Stimulated activated CD4-positive, alpha-beta T cell treated with anti-CD3 and anti-CD28 coated beads, Interleukin-2, amount 100 ng/mL, for 4 hours (primary cell): ENCODE results near the gene PCDHGB5.

Experiments
- DNase-seq: peaks from one replicate; pipeline ENCODE4 v3.0.0-alpha.2; 2020; ENCODE audit warnings: low read depth

Gene PCDHGB5

DNA sequence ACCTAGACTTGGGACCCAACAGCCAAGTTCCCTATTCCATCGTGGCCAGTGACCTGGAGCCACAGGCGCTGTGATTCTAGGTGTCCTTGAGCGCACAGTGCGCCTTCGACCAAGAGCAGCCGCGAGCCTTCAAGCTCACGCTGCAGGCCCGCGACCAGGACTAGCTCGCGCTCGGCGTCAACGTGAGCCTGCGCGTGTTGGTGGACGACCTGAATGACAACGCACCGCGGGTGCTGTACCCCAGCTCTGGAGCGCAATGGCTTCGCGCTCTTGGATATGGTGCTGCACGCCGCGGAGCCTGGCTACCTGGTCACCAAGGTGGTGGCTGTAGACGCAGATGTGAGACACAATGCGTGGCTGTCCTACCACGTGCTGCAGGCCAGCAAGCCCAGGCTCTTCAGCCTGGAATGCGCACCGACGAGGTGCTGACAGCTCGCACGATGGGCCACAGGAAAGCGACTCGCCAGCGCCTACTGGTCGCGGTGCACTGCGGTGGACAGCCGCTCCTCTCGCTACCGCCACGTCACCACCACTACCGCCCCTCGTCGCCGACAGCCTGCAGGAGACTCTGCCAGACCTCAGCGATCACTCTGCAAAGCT lies 43.9 kb downstream of the PCDHGB5 start:
- DNase-seq = no peak
